Measurements from ENCODE around the gene EID1. TPM values are rescaled to one million over a fixed set of nuclear protein-coding genes. Genes with fewer than 3 reads are reported as not detected.

The EID1 gene
- total and polyA plus RNA-seq, 9 of the 15 experiments (the other 6 are each of a cell fraction or from before 2014, with no cell fraction given), result 46.5 to 211 (median 143) TPM

DNA sequence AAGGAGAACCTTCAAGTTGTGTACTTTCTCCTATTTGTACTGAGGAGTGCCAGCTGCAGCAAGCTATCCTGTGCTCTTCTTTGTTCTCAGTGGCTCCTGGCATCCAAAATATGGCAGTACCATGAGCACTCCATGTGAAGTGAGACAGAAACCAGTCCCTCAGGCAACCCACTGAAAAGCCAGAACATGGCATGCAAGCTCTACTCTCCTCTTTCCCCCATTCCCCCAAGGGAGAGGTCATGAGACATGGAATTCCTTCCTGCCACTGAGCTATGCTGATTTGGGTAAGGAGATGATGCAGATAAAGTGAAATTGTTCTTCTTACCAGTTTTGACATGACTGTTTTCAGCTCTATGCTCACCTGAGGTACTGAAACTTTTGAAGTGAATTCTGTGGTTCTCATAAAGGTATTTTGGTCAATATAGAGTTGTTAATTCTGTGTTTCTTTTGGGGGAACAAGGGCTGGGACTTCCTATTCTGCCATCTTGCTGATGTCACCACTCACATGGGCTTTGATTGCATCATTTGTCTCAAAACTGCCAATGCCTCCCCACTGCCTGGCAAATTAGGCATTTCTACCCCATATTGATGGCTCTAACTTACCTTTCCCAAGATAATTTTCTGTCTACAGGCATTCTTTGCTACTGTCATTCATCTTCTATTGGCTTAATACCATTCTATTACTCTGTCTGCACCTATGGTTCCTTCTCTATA lies 44.3 kb upstream of the EID1 start:
- DNase-seq (ENCODE audit: extremely low read depth in 1 of 4, low spot score in 3 of 4) (no peak), FAIRE-seq (no peak), ATAC-seq (no peak)
- Histone ChIP-seq H3K4me2 (ENCODE audit: insufficient read depth, low read length) (no peak overlapping the region), H3K9me3 (replicated peaks; ENCODE audit: control insufficient read depth, insufficient read depth, low read depth, low read length) (peaks cover 3% of the 10 kb centered on the region; the same call in 1 of the 2 replicates), H2AFZ (ENCODE audit: low read depth, low read length) (no peak overlapping the region), H3K4me3 (no peak overlapping the region), H4K20me1 (replicated peaks; ENCODE audit: control insufficient read depth, insufficient read depth, low read length) (no peaks in the 10 kb centered on the region), H3K27me3 (ENCODE audit: control insufficient read depth in 2 of 2, insufficient read depth in 2 of 2, low read length in 2 of 2) (no peaks in the 10 kb centered on the region), H3K4me1 (replicated peaks in 1 of 2; ENCODE audit: control insufficient read depth in 2 of 2, insufficient read depth in 2 of 2, low read length in 2 of 2) (no peaks in the 10 kb centered on the region), H3K9ac (ENCODE audit: insufficient read depth in 1 of 2, low read depth in 2 of 2, low read length in 2 of 2) (no peak overlapping the region), H3K27ac (ENCODE audit: extremely low read depth, low read depth, low read length) (no peak overlapping the region), H3K79me2 (ENCODE audit: control insufficient read depth, insufficient read depth, low read length) (no peaks in the 10 kb centered on the region), H3K36me3 (ENCODE audit: control insufficient read depth, insufficient read depth, low read length) (no peaks in the 10 kb centered on the region), H3K9me1 (ENCODE audit: control insufficient read depth, insufficient read depth, low read length) (no peaks in the 10 kb centered on the region)
- peak in 1 of 2 experiments; percentile 47; a peak in 1 of 4 replicates for TF ChIP-seq TRIM24 (IDR thresholded peaks at IDR 0.05)
- TF ChIP-seq CEBPG (CRISPR knock-in tag; IDR thresholded peaks at IDR 0.05), result no peak
- TF ChIP-seq CEBPG (tag; conservative IDR thresholded peaks at IDR 0.05 in 1 of 2, IDR thresholded peaks at IDR 0.05 in 1 of 2), result 0 out of 4 replicates have a peak, but pooled peaks of 1 of the 2 experiments have one; percentile 20
- no peak for TF ChIP-seq GABPB1 (CRISPR knock-in tag; IDR thresholded peaks at IDR 0.05)
- TF ChIP-seq, protein P1, sequence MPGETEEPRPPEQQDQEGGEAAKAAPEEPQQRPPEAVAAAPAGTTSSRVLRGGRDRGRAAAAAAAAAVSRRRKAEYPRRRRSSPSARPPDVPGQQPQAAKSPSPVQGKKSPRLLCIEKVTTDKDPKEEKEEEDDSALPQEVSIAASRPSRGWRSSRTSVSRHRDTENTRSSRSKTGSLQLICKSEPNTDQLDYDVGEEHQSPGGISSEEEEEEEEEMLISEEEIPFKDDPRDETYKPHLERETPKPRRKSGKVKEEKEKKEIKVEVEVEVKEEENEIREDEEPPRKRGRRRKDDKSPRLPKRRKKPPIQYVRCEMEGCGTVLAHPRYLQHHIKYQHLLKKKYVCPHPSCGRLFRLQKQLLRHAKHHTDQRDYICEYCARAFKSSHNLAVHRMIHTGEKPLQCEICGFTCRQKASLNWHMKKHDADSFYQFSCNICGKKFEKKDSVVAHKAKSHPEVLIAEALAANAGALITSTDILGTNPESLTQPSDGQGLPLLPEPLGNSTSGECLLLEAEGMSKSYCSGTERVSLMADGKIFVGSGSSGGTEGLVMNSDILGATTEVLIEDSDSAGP (CRISPR knock-in tag; IDR thresholded peaks at IDR 0.05), result no peak
- no peak for TF ChIP-seq ZBTB1 (CRISPR knock-in tag; IDR thresholded peaks at IDR 0.05; ENCODE audit: borderline replicate concordance, low read depth)
- TF ChIP-seq, protein P2, sequence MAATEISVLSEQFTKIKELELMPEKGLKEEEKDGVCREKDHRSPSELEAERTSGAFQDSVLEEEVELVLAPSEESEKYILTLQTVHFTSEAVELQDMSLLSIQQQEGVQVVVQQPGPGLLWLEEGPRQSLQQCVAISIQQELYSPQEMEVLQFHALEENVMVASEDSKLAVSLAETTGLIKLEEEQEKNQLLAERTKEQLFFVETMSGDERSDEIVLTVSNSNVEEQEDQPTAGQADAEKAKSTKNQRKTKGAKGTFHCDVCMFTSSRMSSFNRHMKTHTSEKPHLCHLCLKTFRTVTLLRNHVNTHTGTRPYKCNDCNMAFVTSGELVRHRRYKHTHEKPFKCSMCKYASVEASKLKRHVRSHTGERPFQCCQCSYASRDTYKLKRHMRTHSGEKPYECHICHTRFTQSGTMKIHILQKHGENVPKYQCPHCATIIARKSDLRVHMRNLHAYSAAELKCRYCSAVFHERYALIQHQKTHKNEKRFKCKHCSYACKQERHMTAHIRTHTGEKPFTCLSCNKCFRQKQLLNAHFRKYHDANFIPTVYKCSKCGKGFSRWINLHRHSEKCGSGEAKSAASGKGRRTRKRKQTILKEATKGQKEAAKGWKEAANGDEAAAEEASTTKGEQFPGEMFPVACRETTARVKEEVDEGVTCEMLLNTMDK (IDR thresholded peaks at IDR 0.05; ENCODE audit: borderline replicate concordance, insufficient read depth, low read depth, low read length, poor library complexity, severe bottlenecking), result no peak
- no peak for TF ChIP-seq PYGO2 (tag; IDR thresholded peaks at IDR 0.05)
- TF ChIP-seq, protein P3, sequence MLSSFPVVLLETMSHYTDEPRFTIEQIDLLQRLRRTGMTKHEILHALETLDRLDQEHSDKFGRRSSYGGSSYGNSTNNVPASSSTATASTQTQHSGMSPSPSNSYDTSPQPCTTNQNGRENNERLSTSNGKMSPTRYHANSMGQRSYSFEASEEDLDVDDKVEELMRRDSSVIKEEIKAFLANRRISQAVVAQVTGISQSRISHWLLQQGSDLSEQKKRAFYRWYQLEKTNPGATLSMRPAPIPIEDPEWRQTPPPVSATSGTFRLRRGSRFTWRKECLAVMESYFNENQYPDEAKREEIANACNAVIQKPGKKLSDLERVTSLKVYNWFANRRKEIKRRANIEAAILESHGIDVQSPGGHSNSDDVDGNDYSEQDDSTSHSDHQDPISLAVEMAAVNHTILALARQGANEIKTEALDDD (IDR thresholded peaks at IDR 0.05), result no peak
- TF ChIP-seq, protein P4, sequence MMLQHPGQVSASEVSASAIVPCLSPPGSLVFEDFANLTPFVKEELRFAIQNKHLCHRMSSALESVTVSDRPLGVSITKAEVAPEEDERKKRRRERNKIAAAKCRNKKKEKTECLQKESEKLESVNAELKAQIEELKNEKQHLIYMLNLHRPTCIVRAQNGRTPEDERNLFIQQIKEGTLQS (IDR thresholded peaks at IDR 0.05), result peak; percentile 47
- TF ChIP-seq, protein P4 (CRISPR knock-in tag; conservative IDR thresholded peaks at IDR 0.05), result no peak
- ChIA-PET CTCF (ENCODE audit: low intra/inter-chr PET ratio) (no interaction called here), POLR2A (no interaction called here)
- in situ Hi-C loops (cut with MboI), result no loop called here
- BruUV-seq (replicated peaks), result no TSS peak
- intact Hi-C loops (cut with micrococcal nuclease), result no loop called here
